KMS-11 (cell line): ENCODE measurements around the gene GRPEL1.

ENCODE experiments used
- H2AFZ ChIP-seq: fragments of 200-600 bp; sonication (generic); 2 replicates; pipeline ENCODE4 v1.6.1; 2016; ENCODE audit warnings: antibody characterized with exemption, mixed run types, low read depth
- H3K27ac ChIP-seq: fragments of 200-600 bp; sonication (generic); 2 replicates; pipeline ENCODE4 v1.6.1; 2016; ENCODE audit warnings: mild to moderate bottlenecking, mixed run types
- H3K27me3 ChIP-seq: fragments of 200-600 bp; sonication (generic); 2 replicates; pipeline ENCODE4 v1.6.1; 2017; ENCODE audit warnings: mild to moderate bottlenecking, low read depth, mixed run types, moderate library complexity; ENCODE audit not compliant: insufficient read depth
- H3K36me3 ChIP-seq: fragments of 200-600 bp; sonication (generic); 2 replicates; pipeline ENCODE4 v1.6.1; 2017; ENCODE audit warnings: mild to moderate bottlenecking, mixed run types; ENCODE audit not compliant: insufficient read depth
- H3K4me1 ChIP-seq: fragments of 200-600 bp; sonication (generic); 2 replicates; pipeline ENCODE4 v1.6.1; 2016; ENCODE audit warnings: mild to moderate bottlenecking, low read depth, mixed run types; ENCODE audit not compliant: poor library complexity, severe bottlenecking
- H3K4me2 ChIP-seq: fragments of 200-600 bp; sonication (generic); 2 replicates; pipeline ENCODE4 v1.7.0; 2016; ENCODE audit warnings: mild to moderate bottlenecking, mixed run types
- H3K4me3 ChIP-seq: fragments of 200-600 bp; sonication (generic); IDR thresholded peaks from 2 replicates; pipeline ENCODE4 v1.6.1; 2017; ENCODE audit warnings: low read depth, low read length, mixed read lengths; ENCODE audit not compliant: insufficient read depth
- H3K79me2 ChIP-seq: fragments of 200-600 bp; sonication (generic); 2 replicates; pipeline ENCODE4 v1.6.1; 2016; ENCODE audit warnings: low read depth, mixed run types; ENCODE audit not compliant: insufficient read depth
- H3K9ac ChIP-seq: fragments of 200-600 bp; sonication (generic); 2 replicates; pipeline ENCODE4 v1.6.1; 2016; ENCODE audit warnings: mild to moderate bottlenecking, mixed run types
- H4K20me1 ChIP-seq: fragments of 200-600 bp; sonication (generic); 2 replicates; pipeline ENCODE4 v1.6.1; 2016; ENCODE audit warnings: mild to moderate bottlenecking, mixed run types; ENCODE audit not compliant: insufficient read depth
- TF ChIP-seq, protein P1 (sequence below): fragments of 200-600 bp; sonication (generic); conservative IDR thresholded peaks from 2 replicates; pipeline ENCODE4 v1.6.1; 2017; ENCODE audit warnings: low read depth, mild to moderate bottlenecking, antibody characterized with exemption, low read length, moderate library complexity, mixed read lengths

GRPEL1 gene

DNA sequence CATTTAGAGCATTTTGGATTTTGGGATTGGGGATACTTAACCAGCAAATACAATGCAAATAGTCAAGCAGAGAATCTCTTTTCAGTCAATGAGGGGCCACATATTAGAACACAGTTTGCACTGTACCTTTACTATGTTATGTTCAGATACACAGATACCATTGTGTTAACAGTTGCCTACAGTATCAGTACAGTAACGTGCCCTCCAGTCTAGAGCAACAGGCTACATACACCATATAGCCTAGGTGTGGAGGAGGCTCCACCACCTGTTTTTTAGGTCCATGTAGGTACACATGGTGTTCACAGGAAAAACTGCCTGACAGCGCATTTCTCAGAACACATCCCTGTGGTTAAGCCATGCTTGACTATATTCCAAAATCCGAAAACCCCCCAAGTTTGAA is 9.1 kb downstream of the GRPEL1 start:
- Histone ChIP-seq H3K4me3 (no peak overlapping the region), H3K27me3 (no peaks in the 10 kb centered on the region), H2AFZ (no peak overlapping the region), H3K4me2 (no peak overlapping the region; the same call in 1 of the 2 replicates), H3K4me1 (peaks cover 28% of the 10 kb centered on the region), H3K79me2 (no peaks in the 10 kb centered on the region), H3K36me3 (no peaks in the 10 kb centered on the region; the same call in 1 of the 2 replicates), H3K9ac (no peak overlapping the region), H3K27ac (peak overlapping the region; percentile 28; the same call in 1 of the 2 replicates), H4K20me1 (no peaks in the 10 kb centered on the region)
- TF ChIP-seq, protein P1, sequence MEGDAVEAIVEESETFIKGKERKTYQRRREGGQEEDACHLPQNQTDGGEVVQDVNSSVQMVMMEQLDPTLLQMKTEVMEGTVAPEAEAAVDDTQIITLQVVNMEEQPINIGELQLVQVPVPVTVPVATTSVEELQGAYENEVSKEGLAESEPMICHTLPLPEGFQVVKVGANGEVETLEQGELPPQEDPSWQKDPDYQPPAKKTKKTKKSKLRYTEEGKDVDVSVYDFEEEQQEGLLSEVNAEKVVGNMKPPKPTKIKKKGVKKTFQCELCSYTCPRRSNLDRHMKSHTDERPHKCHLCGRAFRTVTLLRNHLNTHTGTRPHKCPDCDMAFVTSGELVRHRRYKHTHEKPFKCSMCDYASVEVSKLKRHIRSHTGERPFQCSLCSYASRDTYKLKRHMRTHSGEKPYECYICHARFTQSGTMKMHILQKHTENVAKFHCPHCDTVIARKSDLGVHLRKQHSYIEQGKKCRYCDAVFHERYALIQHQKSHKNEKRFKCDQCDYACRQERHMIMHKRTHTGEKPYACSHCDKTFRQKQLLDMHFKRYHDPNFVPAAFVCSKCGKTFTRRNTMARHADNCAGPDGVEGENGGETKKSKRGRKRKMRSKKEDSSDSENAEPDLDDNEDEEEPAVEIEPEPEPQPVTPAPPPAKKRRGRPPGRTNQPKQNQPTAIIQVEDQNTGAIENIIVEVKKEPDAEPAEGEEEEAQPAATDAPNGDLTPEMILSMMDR: no peak

DNA sequence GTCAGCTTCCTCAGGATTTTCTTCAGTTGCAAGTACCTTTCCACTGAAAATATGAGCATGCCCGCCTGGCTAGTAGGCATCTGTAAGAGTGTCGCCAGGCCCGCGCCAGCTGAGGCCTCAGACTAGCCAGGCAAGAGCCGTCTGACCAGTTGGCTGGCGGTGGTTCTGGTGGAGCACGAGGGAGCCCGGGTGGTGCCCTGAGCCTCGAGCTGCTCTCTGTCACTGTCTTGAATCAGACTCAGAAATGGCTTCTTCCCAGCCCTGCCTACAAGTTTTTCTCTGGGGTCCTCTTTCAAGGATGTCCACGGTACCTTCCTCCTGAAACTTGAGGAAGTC is 11.9 kb downstream of the GRPEL1 start:
- H3K4me3 ChIP-seq: no peak overlapping the region
- no peaks in the 10 kb centered on the region for H3K27me3 ChIP-seq
- peaks cover 28% of the 10 kb centered on the region for H3K4me1 ChIP-seq
- H4K20me1 ChIP-seq: no peaks in the 10 kb centered on the region
- H3K27ac ChIP-seq: no peak overlapping the region
- no peaks in the 10 kb centered on the region for H3K79me2 ChIP-seq
- H3K36me3 ChIP-seq: no peaks in the 10 kb centered on the region; the same call in 1 of the 2 replicates
- H3K9ac ChIP-seq: no peak overlapping the region
- TF ChIP-seq, protein P1: no peak
- H2AFZ ChIP-seq: no peak overlapping the region
- H3K4me2 ChIP-seq: no peak overlapping the region

DNA sequence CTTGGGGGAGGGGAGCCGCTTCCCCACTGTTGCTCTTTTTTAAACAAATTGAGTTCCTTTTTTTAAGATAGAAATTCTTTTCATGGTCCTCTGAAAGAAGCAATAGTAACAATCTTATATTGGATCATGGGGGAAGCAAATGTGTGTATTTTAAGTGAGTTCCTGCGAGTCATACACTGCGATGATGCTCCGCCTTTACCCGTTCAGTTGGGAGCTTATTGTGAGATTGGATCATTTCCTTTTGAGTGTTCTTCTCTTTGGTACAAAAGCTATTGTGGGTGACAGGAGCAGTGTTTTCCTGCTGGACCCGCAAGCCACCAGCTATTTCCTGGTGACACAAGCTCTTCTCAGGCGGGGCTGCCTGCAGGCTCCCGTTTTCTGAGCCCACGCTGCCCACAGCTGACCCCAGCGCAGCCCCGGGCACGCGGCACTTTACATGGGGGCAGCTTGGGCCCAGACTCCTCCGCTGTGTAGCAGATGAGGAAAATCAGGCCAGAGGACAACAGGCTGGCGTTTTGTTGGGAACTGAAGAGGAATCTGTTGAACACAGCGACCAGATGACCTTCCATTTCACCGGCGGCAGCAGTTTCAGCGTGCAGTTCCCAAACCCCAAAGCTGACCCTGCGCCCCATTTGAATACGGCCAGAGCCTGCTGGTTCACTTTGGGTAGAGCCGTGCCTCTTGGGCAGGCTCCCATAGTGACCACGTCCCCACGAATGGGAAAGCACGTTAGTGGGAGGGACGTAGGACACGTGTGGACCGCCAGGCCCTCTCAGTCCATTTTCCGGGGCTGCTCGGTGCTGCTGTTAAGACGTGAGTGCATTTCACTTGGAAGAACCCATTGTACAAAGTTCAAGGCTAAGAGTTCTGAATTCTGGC is 12.5 kb downstream of the GRPEL1 start:
- H3K4me1 ChIP-seq: peaks cover 28% of the 10 kb centered on the region
- no peak overlapping the region for H3K4me2 ChIP-seq
- no peaks in the 10 kb centered on the region for H3K79me2 ChIP-seq
- no peak overlapping the region for H3K9ac ChIP-seq
- H3K27ac ChIP-seq: no peak overlapping the region
- H2AFZ ChIP-seq: no peak overlapping the region
- TF ChIP-seq, protein P1: no peak
- H3K4me3 ChIP-seq: no peak overlapping the region
- H3K27me3 ChIP-seq: no peaks in the 10 kb centered on the region
- H4K20me1 ChIP-seq: no peaks in the 10 kb centered on the region
- H3K36me3 ChIP-seq: no peaks in the 10 kb centered on the region; the same call in 1 of the 2 replicates

DNA sequence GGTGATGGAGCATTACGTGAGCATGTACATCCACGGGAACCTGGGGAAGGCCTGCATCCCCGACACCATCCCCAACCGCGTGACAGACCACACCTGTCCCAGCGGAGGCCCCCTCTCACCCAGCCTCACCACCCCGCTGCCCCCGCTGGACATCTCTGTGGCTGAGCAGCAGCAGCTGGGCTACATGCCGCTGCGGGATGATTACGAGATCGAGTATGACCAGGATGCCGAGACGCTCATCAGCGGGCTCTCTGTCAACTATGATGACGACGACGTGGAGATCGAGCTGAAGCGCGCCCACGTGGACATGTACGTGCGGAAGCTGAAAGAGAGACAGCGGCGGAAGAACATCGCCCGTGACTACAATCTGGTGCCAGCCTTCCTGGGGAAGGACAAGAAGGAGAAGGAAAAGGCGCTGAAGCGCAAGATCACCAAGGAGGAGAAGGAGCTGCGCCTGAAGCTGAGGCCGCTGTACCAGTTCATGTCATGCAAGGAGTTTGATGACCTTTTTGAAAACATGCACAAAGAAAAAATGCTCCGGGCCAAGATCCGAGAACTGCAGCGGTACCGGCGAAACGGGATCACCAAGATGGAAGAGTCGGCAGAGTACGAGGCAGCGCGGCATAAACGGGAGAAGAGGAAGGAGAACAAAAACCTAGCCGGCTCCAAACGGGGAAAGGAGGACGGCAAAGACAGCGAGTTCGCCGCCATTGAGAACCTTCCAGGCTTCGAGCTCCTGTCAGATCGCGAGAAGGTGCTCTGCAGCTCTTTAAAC is 13.6 kb downstream of the GRPEL1 start:
- Histone ChIP-seq H4K20me1 (no peaks in the 10 kb centered on the region), H3K36me3 (no peaks in the 10 kb centered on the region; the same call in 1 of the 2 replicates), H3K79me2 (no peaks in the 10 kb centered on the region), H3K4me1 (peaks cover 20% of the 10 kb centered on the region), H3K27me3 (no peaks in the 10 kb centered on the region), H2AFZ (no peak overlapping the region), H3K27ac (no peak overlapping the region), H3K4me2 (no peak overlapping the region), H3K9ac (no peak overlapping the region), H3K4me3 (no peak overlapping the region)
- TF ChIP-seq, protein P1: no peak
